Activated CD4-positive, alpha-beta T cell treated with anti-CD3 and anti-CD28 coated beads, Interleukin-2, amount 10 ng/mL, durations not matched to agents 24 days and 14 days (primary cell): Measurements from ENCODE around the gene ZNF366. TPM values are rescaled to one million over a fixed set of nuclear protein-coding genes. Genes with fewer than 3 reads are reported as not detected.

Experiments
- DNase-seq: peaks from one replicate; pipeline ENCODE4 v3.0.0; 2022
- H3K27ac Mint-ChIP-seq: one replicate; pipeline ENCODE4 v1.8.0; 2022; ENCODE audit warnings: mild to moderate bottlenecking, mixed read lengths
- H3K27me3 Mint-ChIP-seq: one replicate; pipeline ENCODE4 v1.8.0; 2022; ENCODE audit warnings: mixed read lengths
- H3K36me3 Mint-ChIP-seq: one replicate; pipeline ENCODE4 v1.8.0; 2022; ENCODE audit warnings: low read depth, mild to moderate bottlenecking, mixed read lengths
- H3K4me1 Mint-ChIP-seq: one replicate; pipeline ENCODE4 v1.8.0; 2021; ENCODE audit warnings: mixed read lengths
- H3K4me3 Mint-ChIP-seq: one replicate; pipeline ENCODE4 v1.8.0; 2022; ENCODE audit warnings: mild to moderate bottlenecking, moderate library complexity, mixed read lengths
- H3K9me3 Mint-ChIP-seq: one replicate; pipeline ENCODE4 v1.8.0; 2021; ENCODE audit warnings: mixed read lengths
- intact Hi-C: fragments of 100-400 bp; cut with micrococcal nuclease; formaldehyde crosslinking; loops from one replicate; pipeline ENCODE4 v1.15.1; 2023
- total RNA-seq: library from RNA; stranded (reverse); gene quantifications from 2 replicates; pipeline ENCODE4 v1.2.3, GENCODE V29; 2022

ZNF366 gene
- total RNA-seq, 1 donor from 2014 or later, result not detected

DNA sequence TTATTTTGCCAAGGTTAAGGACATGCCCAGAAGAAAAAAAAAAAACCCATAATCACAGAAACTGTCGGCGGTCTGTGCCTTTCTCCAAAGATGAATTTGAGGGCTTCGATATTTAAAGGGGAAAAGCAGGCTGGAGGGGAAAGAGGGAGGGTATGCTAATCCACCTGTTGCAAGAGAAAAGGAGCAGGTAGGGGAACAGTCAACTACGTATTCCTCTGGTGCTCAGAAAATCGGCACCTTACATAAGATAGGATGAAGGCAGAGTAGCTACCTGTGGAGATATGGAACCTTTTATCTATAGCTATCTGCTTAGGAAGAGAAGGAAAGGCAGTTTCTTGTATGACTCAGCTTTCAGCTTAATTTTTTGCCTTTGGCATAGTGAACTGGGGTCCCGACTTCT, 109.4 kb downstream of the ZNF366 start:
- intact Hi-C loops, result no loop called here

DNA sequence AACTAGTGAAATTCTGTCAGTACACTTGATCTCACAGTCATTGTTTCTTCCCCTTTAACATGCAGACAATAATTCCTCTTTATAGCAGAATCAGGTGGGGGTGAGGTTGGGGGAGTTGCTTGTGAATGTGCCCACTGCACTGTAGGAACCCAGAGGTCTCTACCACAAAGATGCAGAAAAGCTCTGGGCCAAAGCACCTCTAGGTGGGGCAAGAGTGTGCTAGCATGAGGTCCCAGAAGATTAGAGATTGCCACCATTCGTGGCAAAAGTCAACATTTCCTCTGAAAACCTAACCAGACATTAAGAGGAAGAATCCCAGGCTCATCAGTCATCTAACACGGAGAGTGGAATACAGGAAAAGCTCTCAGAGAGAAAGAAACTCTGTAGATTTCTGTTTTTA, 112.5 kb downstream of the ZNF366 start:
- H3K36me3 Mint-ChIP-seq, result no peaks in the 10 kb centered on the region
- H3K9me3 Mint-ChIP-seq, result no peaks in the 10 kb centered on the region
- H3K27ac Mint-ChIP-seq, result no peak overlapping the region
- no peak for DNase-seq
- H3K4me3 Mint-ChIP-seq, result no peak overlapping the region
- H3K4me1 Mint-ChIP-seq, result no peaks in the 10 kb centered on the region
- intact Hi-C loops, result no loop called here
- peaks cover 30% of the 10 kb centered on the region for H3K27me3 Mint-ChIP-seq

More for the DNA sequence above, 109.4 kb downstream of the ZNF366 start:
- no peak for DNase-seq
- Mint-ChIP-seq H3K4me3 (no peak overlapping the region), H3K4me1 (no peaks in the 10 kb centered on the region), H3K9me3 (peaks cover 10% of the 10 kb centered on the region), H3K27ac (no peak overlapping the region), H3K27me3 (peaks cover 25% of the 10 kb centered on the region), H3K36me3 (no peaks in the 10 kb centered on the region)

DNA sequence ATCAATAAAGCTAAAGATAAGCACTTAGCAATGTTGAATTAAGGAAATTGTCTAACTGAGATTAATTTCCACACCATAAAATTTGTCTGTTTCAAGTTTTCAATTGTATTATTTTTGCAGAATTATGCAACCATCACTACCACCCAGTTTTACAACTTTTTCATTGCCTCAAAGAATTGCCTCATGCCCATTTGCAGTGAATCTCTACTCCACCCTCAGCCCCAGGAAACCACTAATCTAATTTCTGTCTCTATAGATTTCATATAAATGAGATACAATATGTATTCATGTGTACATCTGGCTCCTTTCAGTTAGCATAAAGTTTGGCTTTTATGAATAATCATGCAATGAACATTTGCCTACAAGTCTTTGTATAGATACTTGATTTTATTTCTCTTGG, 114.2 kb downstream of the ZNF366 start:
- no peaks in the 10 kb centered on the region for H3K9me3 Mint-ChIP-seq
- H3K4me3 Mint-ChIP-seq, result no peak overlapping the region
- intact Hi-C loops, result no loop called here
- H3K27ac Mint-ChIP-seq, result no peak overlapping the region
- peaks cover 30% of the 10 kb centered on the region for H3K27me3 Mint-ChIP-seq
- no peaks in the 10 kb centered on the region for H3K4me1 Mint-ChIP-seq
- H3K36me3 Mint-ChIP-seq, result no peaks in the 10 kb centered on the region
- no peak for DNase-seq

Other genes starting within 250 kb of the ZNF366 start
- gene MRPS27, start 187.2 kb downstream of the ZNF366 start, total RNA-seq, result 96.5 and 98.7 TPM in 2 replicates
- 13.6 and 15.1 TPM in 2 replicates for gene PTCD2, start 187.0 kb downstream of the ZNF366 start, total RNA-seq